Stimulated activated CD8-positive, alpha-beta memory T cell treated with anti-CD3 and anti-CD28 coated beads, Interleukin-15, amount 100 ng/mL, for 4 hours (primary cell): Measurements from ENCODE around the gene PSTPIP1.

Source experiments
- DNase-seq, 2 donors: peaks; one replicate each; pipeline ENCODE4 v3.0.0-alpha.2; 2020; ENCODE audit warnings: low read depth in 2 of 2

Gene PSTPIP1

GRCh38 chr15:76998663-76999285, 3.8 kb downstream of the PSTPIP1 start:
- DNase-seq, result no peak

GRCh38 chr15:76999996-77000395, 5.1 kb downstream of the PSTPIP1 start:
- DNase-seq, result no peak

GRCh38 chr15:77001351-77001750, 6.4 kb downstream of the PSTPIP1 start:
- no peak for DNase-seq

GRCh38 chr15:77001966-77002365, 7.0 kb downstream of the PSTPIP1 start:
- no peak for DNase-seq

- DNase-seq, result no peak
These were observed 7.5 kb downstream of the PSTPIP1 start for GRCh38 chr15:77002436-77002835.

GRCh38 chr15:77002954-77003912, 8.3 kb downstream of the PSTPIP1 start:
- peak in 1 of 2 donors; percentile 63 for DNase-seq

- DNase-seq, result no peak
These were observed 9.3 kb downstream of the PSTPIP1 start for GRCh38 chr15:77004189-77004588.

- DNase-seq, result no peak
These were observed 14.2 kb downstream of the PSTPIP1 start for GRCh38 chr15:77009176-77009575.

- no peak for DNase-seq
These were observed 14.9 kb downstream of the PSTPIP1 start for GRCh38 chr15:77009646-77010311.

GRCh38 chr15:77010312-77010686, 15.4 kb downstream of the PSTPIP1 start:
- no peak for DNase-seq

- DNase-seq, result no peak
These were observed 15.9 kb downstream of the PSTPIP1 start for GRCh38 chr15:77010857-77011256.

GRCh38 chr15:77012117-77012712, 17.3 kb downstream of the PSTPIP1 start:
- no peak for DNase-seq

GRCh38 chr15:77012868-77013267, 17.9 kb downstream of the PSTPIP1 start:
- DNase-seq, result no peak

GRCh38 chr15:77013776-77014131, 18.8 kb downstream of the PSTPIP1 start:
- DNase-seq, result peak; percentile 82 to 87

GRCh38 chr15:77014132-77015081, 19.5 kb downstream of the PSTPIP1 start:
- no peak for DNase-seq

GRCh38 chr15:77015646-77016320, 20.9 kb downstream of the PSTPIP1 start:
- no peak for DNase-seq

GRCh38 chr15:77016321-77016695, 21.4 kb downstream of the PSTPIP1 start:
- DNase-seq, result no peak

GRCh38 chr15:77017091-77017660, 22.2 kb downstream of the PSTPIP1 start:
- no peak for DNase-seq

GRCh38 chr15:77017761-77018720, 23.1 kb downstream of the PSTPIP1 start:
- DNase-seq, result no peak
